Esophagus (tissue), 2 donors: ENCODE data around the gene AGBL1. TPM values are rescaled to one million over a fixed set of nuclear protein-coding genes. Genes with fewer than 3 reads are reported as not detected.
A peak's percentile ranks its signal among the peaks of the same experiment; 100 is the strongest.

Experiments
- H3K27ac ChIP-seq, 2 donors: one replicate each; pipeline ENCODE4 v1.5.1; 2013; ENCODE audit warnings: low read depth in 2 of 2, mild to moderate bottlenecking in 2 of 2, inconsistent platforms in 1 of 2, low read length in 1 of 2, moderate library complexity in 1 of 2
- H3K27me3 ChIP-seq, 2 donors: one replicate each; pipeline ENCODE4 v1.6.1; 2013; ENCODE audit warnings: low read length in 2 of 2, control low read depth in 1 of 2, mild to moderate bottlenecking in 1 of 2; ENCODE audit not compliant: insufficient read depth in 2 of 2, control insufficient read depth in 1 of 2
- H3K36me3 ChIP-seq, 2 donors: one replicate each; pipeline ENCODE4 v1.6.1; 2013; ENCODE audit warnings: low read length in 1 of 2; ENCODE audit not compliant: control insufficient read depth in 2 of 2, insufficient read depth in 2 of 2
- H3K4me1 ChIP-seq, 2 donors: one replicate each; pipeline ENCODE4 v1.6.1; 2013; ENCODE audit warnings: low read length in 1 of 2; ENCODE audit not compliant: control insufficient read depth in 2 of 2, insufficient read depth in 2 of 2
- H3K4me3 ChIP-seq, 2 donors: one replicate each; pipeline ENCODE4 v1.5.1; 2013; ENCODE audit warnings: low read length in 2 of 2, mild to moderate bottlenecking in 2 of 2, low read depth in 1 of 2, moderate library complexity in 1 of 2
- H3K9me3 ChIP-seq, 2 donors: one replicate each; pipeline ENCODE4 v1.6.1; 2013; ENCODE audit warnings: mild to moderate bottlenecking in 2 of 2, low read depth in 1 of 2, low read length in 1 of 2, moderate library complexity in 1 of 2; ENCODE audit not compliant: control insufficient read depth in 2 of 2, insufficient read depth in 1 of 2
- WGBS, 2 donors: extraction: QIAGEN DNeasy Blood & Tissue Kit; methylation state at CpG; one replicate each; pipeline ENCODE4 v1.1.7; 2013; 5-methylcytosine and 5-hydroxymethylcytosine counted together
- polyA plus RNA-seq, 2 donors: library from polyadenylated mRNA; stranded (reverse); fragments of 200-250 nt; gene quantifications; one replicate each; pipeline ENCODE4 v1.2.3, GENCODE V29; 2013
- donor health status: healthy with polysubstance abuse.
- donor health status: Bipolar disorder and iron deficiency.

The AGBL1 gene
- polyA plus RNA-seq, 2 donors: 0.01 TPM; not detected in 1

GRCh38 chr15:86353213-86353612 lies 273.5 kb downstream of the AGBL1 start:
- no peaks in the 10 kb centered on the region for H3K9me3 ChIP-seq
- H3K36me3 ChIP-seq: no peaks in the 10 kb centered on the region
- no peak overlapping the region for H3K27ac ChIP-seq
- no peaks in the 10 kb centered on the region for H3K4me1 ChIP-seq
- H3K27me3 ChIP-seq: no peaks in the 10 kb centered on the region
- no peak overlapping the region for H3K4me3 ChIP-seq
- 53 to 86% methylated on average over 1 of the region's 1 CpG for WGBS, 2 donors

DNA sequence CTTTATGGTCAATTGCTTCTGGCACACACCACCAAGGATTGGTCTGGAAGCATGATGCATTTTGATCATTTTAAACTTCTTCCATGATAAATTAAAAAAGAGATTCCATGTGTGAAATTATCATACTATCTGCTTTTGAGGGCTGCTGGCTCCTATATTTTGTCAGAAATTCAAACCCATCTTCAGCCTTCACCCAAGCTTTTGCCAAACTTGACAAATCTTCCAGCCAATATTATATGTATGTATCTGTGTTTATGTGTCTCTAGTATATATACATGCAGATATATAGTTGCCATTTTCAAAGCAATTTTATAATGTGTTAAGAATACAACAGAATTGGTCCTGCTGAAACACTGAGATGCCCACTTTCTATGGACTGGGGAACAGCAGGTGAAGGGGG lies 275.7 kb downstream of the AGBL1 start:
- no peaks in the 10 kb centered on the region for H3K27me3 ChIP-seq
- H3K4me3 ChIP-seq: no peak overlapping the region
- no peaks in the 10 kb centered on the region for H3K36me3 ChIP-seq
- no peaks in the 10 kb centered on the region for H3K9me3 ChIP-seq
- no peaks in the 10 kb centered on the region for H3K4me1 ChIP-seq
- no peak overlapping the region for H3K27ac ChIP-seq

GRCh38 chr15:86355801-86356200 lies 276.1 kb downstream of the AGBL1 start:
- H3K36me3 ChIP-seq: no peaks in the 10 kb centered on the region
- no peaks in the 10 kb centered on the region for H3K4me1 ChIP-seq
- 28 to 34% methylated on average over 1 of the region's 1 CpG for WGBS, 2 donors
- H3K27ac ChIP-seq: no peak overlapping the region
- no peaks in the 10 kb centered on the region for H3K9me3 ChIP-seq
- no peaks in the 10 kb centered on the region for H3K27me3 ChIP-seq
- no peak overlapping the region for H3K4me3 ChIP-seq

DNA sequence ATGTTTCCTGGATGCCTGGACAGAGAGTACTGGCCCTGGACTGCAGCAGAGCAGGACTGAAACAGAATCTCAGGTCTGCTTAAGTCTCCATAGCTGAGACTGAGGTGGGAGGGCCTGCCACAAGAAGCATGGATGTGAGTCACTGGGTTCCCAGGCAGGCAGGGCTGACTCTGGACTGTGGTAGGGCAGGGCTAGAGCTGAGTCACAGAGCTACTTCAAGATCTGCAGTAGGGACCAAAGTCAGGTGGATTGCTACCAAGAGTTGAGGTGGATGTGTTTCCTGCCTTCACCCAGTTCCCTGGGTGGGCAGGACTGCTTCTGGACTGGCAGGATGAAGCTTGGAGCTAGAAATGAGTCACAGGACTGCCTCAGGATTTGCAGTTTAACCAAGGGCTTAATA lies 282.9 kb downstream of the AGBL1 start:
- H3K4me3 ChIP-seq: no peak overlapping the region
- peak overlapping the region; percentile 72 to 79 for H3K27ac ChIP-seq
- H3K4me1 ChIP-seq: no peaks in the 10 kb centered on the region
- no peaks in the 10 kb centered on the region for H3K27me3 ChIP-seq
- no peaks in the 10 kb centered on the region for H3K9me3 ChIP-seq
- H3K36me3 ChIP-seq: no peaks in the 10 kb centered on the region

GRCh38 chr15:86373147-86373546 lies 293.5 kb downstream of the AGBL1 start:
- Histone ChIP-seq H3K36me3 (no peaks in the 10 kb centered on the region), H3K27me3 (no peaks in the 10 kb centered on the region), H3K27ac (no peak overlapping the region), H3K4me1 (peaks cover 0 to 4% of the 10 kb centered on the region in 2 donors), H3K4me3 (no peak overlapping the region), H3K9me3 (no peaks in the 10 kb centered on the region)
- 20 to 22% methylated on average over 1 of the region's 1 CpG for WGBS, 2 donors

DNA sequence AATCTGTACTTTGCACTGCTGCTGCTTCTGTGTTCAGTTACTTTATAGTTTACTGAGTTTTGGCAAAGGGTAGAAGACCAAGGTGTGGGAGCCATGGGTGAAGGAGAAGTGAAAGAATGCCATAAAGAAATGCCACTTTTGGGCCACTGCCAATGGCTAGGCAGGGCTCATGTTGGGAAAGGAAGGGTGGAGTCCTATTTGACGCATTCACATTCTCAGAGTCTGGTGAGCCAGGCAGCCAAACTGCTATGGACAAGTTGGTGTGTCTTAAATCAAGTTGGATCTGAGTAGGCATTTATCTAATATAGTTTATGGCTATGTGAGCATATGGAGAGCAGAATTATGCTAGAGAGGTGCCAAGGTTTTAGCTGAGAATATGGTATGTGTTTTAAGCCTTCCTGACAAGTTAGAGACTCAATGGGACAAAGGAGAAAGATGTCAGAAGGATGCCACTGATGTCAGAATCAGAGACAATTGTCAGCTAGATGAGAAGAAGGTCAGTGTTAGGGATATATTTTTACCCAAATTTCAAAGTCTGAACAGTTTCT lies 296.1 kb downstream of the AGBL1 start:
- Histone ChIP-seq H3K9me3 (no peaks in the 10 kb centered on the region), H3K27me3 (no peaks in the 10 kb centered on the region), H3K4me3 (no peak overlapping the region), H3K4me1 (peaks cover 0 to 4% of the 10 kb centered on the region in 2 donors), H3K27ac (peak overlapping the region; percentile 26 to 47), H3K36me3 (no peaks in the 10 kb centered on the region)
- 38 to 50% methylated on average over 1 of the region's 1 CpG for WGBS, 2 donors

DNA sequence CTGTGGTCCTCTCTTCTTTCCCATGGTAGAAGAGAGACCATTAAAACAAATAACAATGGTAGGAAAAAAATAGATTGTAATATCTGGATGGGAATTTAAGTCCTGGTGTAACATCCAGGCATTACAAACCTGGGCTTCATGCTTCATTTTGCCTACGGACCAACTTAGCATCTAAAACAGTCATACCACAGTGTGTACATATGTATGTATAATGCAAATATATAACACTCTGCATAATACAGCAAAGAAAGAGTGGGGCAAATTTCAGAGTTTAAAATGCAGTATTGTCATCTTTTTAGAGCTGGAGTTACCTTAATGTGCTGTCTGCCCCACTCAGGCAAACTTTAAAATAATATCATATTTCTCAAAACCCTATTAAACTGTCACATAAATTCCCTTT lies 298.2 kb downstream of the AGBL1 start:
- 90 to 93% methylated on average over 1 of the region's 1 CpG for WGBS, 2 donors
- Histone ChIP-seq H3K9me3 (no peaks in the 10 kb centered on the region), H3K27me3 (no peaks in the 10 kb centered on the region), H3K36me3 (no peaks in the 10 kb centered on the region), H3K27ac (no peak overlapping the region), H3K4me1 (peaks cover 0 to 4% of the 10 kb centered on the region in 2 donors), H3K4me3 (no peak overlapping the region)

DNA sequence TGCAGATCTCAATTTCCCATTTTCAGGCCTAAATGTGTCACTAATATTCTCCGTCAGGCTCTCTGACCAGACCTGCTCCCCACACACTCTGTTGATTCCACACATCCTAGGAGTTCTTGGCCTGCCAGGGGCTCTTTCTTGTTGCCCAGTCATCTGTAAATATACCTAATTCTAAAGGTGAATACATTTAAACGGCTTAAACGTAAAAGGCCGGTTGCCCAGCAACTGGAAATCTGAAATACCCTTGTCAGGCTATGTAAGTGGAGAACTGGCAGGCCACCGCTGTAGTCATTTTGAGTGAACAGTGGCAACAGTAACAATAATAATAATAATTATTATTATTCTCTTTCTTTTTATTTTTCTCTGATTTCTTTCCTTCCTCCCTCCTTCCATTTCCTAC lies 302.7 kb downstream of the AGBL1 start:
- 77 to 85% methylated on average over 5 of the region's 5 CpGs for WGBS, 2 donors
- no peaks in the 10 kb centered on the region for H3K9me3 ChIP-seq
- no peaks in the 10 kb centered on the region for H3K27me3 ChIP-seq

GRCh38 chr15:86383611-86384010 lies 303.9 kb downstream of the AGBL1 start:
- H3K27ac ChIP-seq: no peak overlapping the region
- 86 to 90% methylated on average over 6 of the region's 6 CpGs for WGBS, 2 donors

More for the DNA sequence above, 302.7 kb downstream of the AGBL1 start:
- Histone ChIP-seq H3K27ac (no peak overlapping the region), H3K4me3 (no peak overlapping the region), H3K36me3 (no peaks in the 10 kb centered on the region), H3K4me1 (no peaks in the 10 kb centered on the region)

DNA sequence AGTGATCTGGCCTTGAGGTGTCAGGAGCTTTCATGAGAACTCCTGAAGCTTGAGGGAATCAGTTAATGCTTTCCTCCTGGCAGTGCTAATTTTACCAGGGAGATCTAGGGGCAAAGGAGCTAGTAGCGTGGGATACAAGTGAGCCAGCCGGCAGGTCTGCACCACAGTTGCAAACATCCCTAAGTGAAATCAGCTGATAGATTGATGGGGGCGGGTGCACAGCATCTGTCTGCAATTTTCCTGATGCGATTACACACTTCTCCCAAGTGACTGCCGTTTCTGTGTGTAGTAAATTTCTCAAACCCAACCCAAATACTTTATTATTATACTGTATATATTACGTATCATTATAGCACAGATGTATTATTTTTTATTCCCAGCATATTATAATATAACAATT lies 304.5 kb downstream of the AGBL1 start:
- Histone ChIP-seq H3K4me3 (no peak overlapping the region), H3K9me3 (no peaks in the 10 kb centered on the region), H3K27me3 (no peaks in the 10 kb centered on the region), H3K27ac (no peak overlapping the region), H3K36me3 (no peaks in the 10 kb centered on the region), H3K4me1 (no peaks in the 10 kb centered on the region)
- 69 to 78% methylated on average over 6 of the region's 6 CpGs for WGBS, 2 donors

More at GRCh38 chr15:86383611-86384010, 303.9 kb downstream of the AGBL1 start:
- Histone ChIP-seq H3K36me3 (no peaks in the 10 kb centered on the region), H3K4me1 (no peaks in the 10 kb centered on the region), H3K4me3 (no peak overlapping the region), H3K9me3 (no peaks in the 10 kb centered on the region), H3K27me3 (no peaks in the 10 kb centered on the region)
